ENCODE measurements around the gene GYG2.

DNA sequence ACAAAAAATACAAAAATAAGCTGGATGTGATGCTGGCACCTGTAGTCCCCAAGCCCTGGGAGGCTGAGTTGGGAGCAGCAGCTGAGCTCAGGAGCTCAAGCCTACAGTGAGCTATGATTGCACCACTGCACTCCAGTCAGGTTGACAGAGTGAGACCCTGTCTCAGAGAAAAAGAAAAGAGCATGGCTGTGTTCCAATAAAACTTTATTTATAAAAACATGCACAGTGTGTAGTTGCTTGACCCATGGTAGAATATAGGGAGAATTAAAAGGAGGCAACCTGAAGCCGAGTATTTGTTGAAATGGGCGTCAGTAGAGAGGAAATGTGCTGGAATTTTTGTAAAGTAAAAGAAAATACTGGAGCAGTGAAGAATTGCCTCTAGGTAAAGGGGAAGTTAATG is 27.0 kb downstream of the GYG2 start:
- TF ChIP-seq, protein P1, sequence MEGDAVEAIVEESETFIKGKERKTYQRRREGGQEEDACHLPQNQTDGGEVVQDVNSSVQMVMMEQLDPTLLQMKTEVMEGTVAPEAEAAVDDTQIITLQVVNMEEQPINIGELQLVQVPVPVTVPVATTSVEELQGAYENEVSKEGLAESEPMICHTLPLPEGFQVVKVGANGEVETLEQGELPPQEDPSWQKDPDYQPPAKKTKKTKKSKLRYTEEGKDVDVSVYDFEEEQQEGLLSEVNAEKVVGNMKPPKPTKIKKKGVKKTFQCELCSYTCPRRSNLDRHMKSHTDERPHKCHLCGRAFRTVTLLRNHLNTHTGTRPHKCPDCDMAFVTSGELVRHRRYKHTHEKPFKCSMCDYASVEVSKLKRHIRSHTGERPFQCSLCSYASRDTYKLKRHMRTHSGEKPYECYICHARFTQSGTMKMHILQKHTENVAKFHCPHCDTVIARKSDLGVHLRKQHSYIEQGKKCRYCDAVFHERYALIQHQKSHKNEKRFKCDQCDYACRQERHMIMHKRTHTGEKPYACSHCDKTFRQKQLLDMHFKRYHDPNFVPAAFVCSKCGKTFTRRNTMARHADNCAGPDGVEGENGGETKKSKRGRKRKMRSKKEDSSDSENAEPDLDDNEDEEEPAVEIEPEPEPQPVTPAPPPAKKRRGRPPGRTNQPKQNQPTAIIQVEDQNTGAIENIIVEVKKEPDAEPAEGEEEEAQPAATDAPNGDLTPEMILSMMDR (IDR thresholded peaks at IDR 0.05): no peak
- no peak for TF ChIP-seq POLR2A (IDR thresholded peaks at IDR 0.05; ENCODE audit: low read depth)

All from esophagus muscularis mucosa (tissue), 3 donors.